Chondrocyte (in vitro differentiated cells): ENCODE data around the gene IL12A. TPM values are rescaled to one million over a fixed set of nuclear protein-coding genes. Genes with fewer than 3 reads are reported as not detected.

Source experiments
- DNase-seq: peaks from one replicate; pipeline ENCODE4 v3.0.0; 2021; ENCODE audit warnings: mixed read lengths, low spot score
- H3K27ac Mint-ChIP-seq: one replicate; pipeline ENCODE4 v1.8.0; 2021; ENCODE audit warnings: mild to moderate bottlenecking, moderate library complexity, mixed read lengths; ENCODE audit not compliant: unreplicated experiment
- H3K27me3 Mint-ChIP-seq: 2 replicates; pipeline ENCODE4 v1.8.0; 2021; ENCODE audit warnings: low read depth, mixed read lengths
- H3K36me3 Mint-ChIP-seq: 2 replicates; pipeline ENCODE4 v1.8.0; 2021; ENCODE audit warnings: low read depth, mixed read lengths
- H3K4me1 Mint-ChIP-seq: 2 replicates; pipeline ENCODE4 v1.8.0; 2021; ENCODE audit warnings: low read depth, mild to moderate bottlenecking, mixed read lengths
- H3K4me3 Mint-ChIP-seq: one replicate; pipeline ENCODE4 v1.8.0; 2021; ENCODE audit warnings: mild to moderate bottlenecking, moderate library complexity, mixed read lengths; ENCODE audit not compliant: unreplicated experiment
- H3K9me3 Mint-ChIP-seq: 2 replicates; pipeline ENCODE4 v1.8.0; 2021; ENCODE audit warnings: low read depth, mixed read lengths
- total RNA-seq: library from RNA; stranded (reverse); gene quantifications from 3 replicates; pipeline ENCODE4 v1.2.1, GENCODE V29; 2021
- TF ChIP-seq, protein P1 (sequence below): fragments of 200-600 bp; sonication (generic); IDR thresholded peaks from 2 replicates; pipeline ENCODE4 v1.5.0; 2021; ENCODE audit warnings: antibody characterized with exemption, mild to moderate bottlenecking, moderate library complexity

IL12A gene
- total RNA-seq, 1 donor from 2014 or later, result 1.9 TPM

DNA sequence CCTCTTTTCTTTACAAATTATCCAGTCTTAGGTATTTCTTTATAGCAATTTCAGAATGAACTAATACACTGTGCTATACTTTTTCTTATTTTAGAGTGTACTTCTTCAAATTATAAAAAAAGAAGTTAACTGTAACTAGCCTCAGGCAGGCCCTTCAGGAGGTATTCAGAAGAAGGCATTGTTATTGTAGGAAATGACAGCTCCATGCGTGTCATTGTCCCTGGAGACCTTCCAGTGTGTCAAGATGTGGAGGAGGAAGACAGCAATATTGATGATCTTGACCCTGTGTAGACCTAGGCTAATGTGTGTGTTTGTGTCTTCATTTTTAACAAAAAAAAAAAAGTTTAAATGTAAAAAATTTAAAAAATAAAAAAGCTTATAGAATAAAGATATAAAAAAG lies 55.5 kb downstream of the IL12A start:
- H3K36me3 Mint-ChIP-seq, result peaks cover 5% of the 10 kb centered on the region
- no peak overlapping the region for H3K27ac Mint-ChIP-seq
- TF ChIP-seq, protein P1, sequence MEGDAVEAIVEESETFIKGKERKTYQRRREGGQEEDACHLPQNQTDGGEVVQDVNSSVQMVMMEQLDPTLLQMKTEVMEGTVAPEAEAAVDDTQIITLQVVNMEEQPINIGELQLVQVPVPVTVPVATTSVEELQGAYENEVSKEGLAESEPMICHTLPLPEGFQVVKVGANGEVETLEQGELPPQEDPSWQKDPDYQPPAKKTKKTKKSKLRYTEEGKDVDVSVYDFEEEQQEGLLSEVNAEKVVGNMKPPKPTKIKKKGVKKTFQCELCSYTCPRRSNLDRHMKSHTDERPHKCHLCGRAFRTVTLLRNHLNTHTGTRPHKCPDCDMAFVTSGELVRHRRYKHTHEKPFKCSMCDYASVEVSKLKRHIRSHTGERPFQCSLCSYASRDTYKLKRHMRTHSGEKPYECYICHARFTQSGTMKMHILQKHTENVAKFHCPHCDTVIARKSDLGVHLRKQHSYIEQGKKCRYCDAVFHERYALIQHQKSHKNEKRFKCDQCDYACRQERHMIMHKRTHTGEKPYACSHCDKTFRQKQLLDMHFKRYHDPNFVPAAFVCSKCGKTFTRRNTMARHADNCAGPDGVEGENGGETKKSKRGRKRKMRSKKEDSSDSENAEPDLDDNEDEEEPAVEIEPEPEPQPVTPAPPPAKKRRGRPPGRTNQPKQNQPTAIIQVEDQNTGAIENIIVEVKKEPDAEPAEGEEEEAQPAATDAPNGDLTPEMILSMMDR, result no peak
- peaks cover 14% of the 10 kb centered on the region for H3K4me1 Mint-ChIP-seq
- no peak for DNase-seq
- peaks cover 2% of the 10 kb centered on the region for H3K27me3 Mint-ChIP-seq
- H3K4me3 Mint-ChIP-seq, result no peak overlapping the region
- peaks cover 18% of the 10 kb centered on the region for H3K9me3 Mint-ChIP-seq

Other genes with a start within 250 kb of the IL12A start
- gene SCHIP1, start 149.0 kb upstream of the IL12A start, total RNA-seq, result 7.1 to 10.6 TPM (median 7.5 TPM) in 3 replicates
- gene C3orf80, start 236.6 kb downstream of the IL12A start, total RNA-seq, result 0.25 to 0.28 TPM in 2 of 3 replicates, not detected in the other